GM18520 (cell line): Measurements from ENCODE around the gene ERP27.

Source experiments
- ATAC-seq: cut with Tn5 transposase; IDR thresholded peaks from one replicate; pipeline ENCODE4 v1.9.1; 2021; ENCODE audit not compliant: unreplicated experiment

The ERP27 gene

DNA sequence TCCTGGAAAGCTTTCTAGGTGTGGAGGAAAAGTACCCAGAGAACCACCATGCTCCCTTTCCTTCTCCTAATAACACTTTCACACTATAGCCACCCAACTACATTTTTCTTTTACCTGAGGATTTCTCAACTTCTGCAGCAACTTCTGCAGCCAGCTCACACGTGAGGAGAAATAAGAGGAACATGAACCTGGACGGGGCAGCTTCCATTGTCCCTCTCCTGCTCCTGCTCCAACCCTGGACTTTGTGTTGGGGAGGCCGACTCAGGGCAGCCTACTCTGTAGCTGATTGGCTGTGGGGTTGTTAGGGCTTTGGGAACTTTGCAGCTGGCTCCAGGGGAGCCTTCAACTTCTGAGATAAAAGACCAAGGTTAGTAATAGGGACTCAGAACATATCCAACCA lies at the start of gene ERP27:
ERP27 (minus strand) TSS at position 237 of the 400 bp plus-strand sequence; CDS start at position 208, 29 bp downstream.
- ATAC-seq, result no peak

DNA sequence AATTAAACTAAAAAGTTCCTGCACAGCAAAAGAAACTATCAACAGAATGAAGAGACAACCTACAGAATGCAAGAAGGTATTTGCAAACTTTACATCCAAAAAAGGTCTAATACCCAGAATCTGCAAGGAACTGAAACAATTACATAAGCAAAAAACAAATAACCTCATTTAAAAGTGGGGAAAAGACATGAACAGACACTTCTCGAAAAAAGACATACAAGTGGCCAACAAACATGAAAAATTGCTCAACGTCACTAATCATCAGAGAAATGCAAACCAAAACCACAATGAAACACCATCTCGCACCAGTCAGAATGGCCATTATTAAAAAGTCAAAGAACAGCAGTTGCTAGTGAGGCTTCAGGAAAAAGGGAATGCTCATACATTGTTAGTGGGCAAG lies 49.7 kb upstream of the ERP27 start:
- ATAC-seq, result no peak

GRCh38 chr12:14986449-14986848 lies 48.1 kb upstream of the ERP27 start:
- ATAC-seq, result no peak

- no peak for ATAC-seq
These were observed 46.5 kb upstream of the ERP27 start for GRCh38 chr12:14984766-14985285.

GRCh38 chr12:14984036-14984435 lies 45.7 kb upstream of the ERP27 start:
- ATAC-seq, result no peak

GRCh38 chr12:14982991-14983390 lies 44.7 kb upstream of the ERP27 start:
- ATAC-seq, result no peak

GRCh38 chr12:14982562-14982961 lies 44.2 kb upstream of the ERP27 start:
- no peak for ATAC-seq

- ATAC-seq, result no peak
These were observed 42.7 kb upstream of the ERP27 start for GRCh38 chr12:14981049-14981448.

DNA sequence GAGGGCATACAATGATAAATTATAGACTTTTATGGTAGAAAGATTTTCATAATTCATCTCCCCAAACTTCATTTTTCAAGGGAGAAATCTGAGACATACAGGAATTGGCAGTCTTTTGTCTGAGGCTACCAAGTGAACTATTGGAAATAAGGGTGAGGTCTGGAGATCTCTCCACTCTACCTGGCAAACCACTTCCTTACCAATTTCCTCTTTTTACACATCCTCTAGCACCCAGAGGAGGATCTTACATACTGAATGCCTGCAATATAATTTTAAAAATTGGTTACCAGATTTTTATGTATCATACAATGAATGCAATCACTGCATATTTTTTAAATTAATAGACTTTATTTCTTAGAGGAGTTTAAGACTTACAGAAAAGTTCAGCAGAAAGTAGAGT lies 41.1 kb upstream of the ERP27 start:
- ATAC-seq, result no peak

GRCh38 chr12:14976658-14977057 lies 38.3 kb upstream of the ERP27 start:
- ATAC-seq, result no peak

DNA sequence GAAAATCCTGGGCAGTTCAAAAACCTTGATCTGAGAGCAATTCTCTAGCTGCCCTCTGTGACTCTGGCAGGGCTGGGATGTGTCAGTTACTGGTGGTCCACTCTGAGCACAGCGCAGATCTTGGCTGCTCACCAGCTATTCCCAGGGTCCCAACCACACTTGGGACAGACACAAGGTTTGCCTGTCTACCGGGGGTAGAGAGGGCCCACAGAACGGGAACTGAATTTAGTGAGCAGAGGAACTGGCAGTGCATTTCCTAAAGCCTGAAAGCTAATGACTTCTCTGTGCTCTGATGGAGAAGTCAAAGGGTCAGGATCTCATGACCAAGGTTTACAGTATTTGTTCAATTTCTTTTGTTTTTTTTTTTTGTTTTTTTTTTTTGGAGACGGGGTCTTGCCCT lies 37.1 kb upstream of the ERP27 start:
- no peak for ATAC-seq

DNA sequence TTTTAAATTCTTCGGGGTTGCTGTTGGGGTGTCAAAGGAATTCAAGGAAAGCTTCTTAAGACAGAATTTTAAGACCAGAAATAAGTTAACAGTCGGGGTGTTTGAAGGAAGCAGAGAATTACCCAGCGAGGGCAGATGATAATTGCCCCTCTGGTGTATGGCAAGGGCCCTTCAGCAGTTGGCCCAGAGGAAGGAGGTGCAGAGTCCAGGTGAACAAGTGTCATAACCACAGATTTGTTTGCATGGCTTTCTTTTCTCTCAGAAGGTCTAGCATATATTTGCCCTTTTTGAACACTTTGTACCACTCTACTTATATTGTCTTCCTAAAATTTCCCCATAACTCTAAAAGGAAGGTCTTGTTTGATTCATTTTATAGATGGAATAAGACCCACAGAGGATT lies 36.3 kb upstream of the ERP27 start:
- no peak for ATAC-seq

- ATAC-seq, result no peak
These were observed 34.5 kb upstream of the ERP27 start, which contains the start of gene PDE6H for GRCh38 chr12:14972816-14973215. PDE6H (plus strand) TSS chr12:14973042; CDS start chr12:14978013, 4,971 bp downstream.

DNA sequence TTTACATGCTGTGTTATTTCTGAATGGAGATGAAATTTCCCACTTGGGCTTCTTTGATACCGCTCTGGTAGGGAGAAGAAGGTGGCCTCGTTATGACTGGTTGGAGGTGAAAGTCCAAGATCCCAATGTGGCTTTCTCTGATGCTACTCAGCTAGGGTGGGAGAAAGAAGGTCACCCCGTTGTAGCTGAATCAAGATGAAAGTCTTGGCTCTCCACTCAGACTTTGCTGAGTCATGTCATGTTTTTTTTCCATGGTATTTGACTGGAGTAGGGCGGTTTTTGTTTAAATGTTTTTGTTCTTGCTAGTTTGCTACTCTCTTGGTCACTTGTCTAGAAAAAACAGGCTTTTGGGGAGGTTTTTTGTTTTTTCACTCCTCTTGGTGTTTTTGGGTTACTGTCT lies 32.1 kb upstream of the ERP27 start:
- ATAC-seq, result no peak

GRCh38 chr12:14968478-14968877 lies 30.1 kb upstream of the ERP27 start:
- no peak for ATAC-seq

DNA sequence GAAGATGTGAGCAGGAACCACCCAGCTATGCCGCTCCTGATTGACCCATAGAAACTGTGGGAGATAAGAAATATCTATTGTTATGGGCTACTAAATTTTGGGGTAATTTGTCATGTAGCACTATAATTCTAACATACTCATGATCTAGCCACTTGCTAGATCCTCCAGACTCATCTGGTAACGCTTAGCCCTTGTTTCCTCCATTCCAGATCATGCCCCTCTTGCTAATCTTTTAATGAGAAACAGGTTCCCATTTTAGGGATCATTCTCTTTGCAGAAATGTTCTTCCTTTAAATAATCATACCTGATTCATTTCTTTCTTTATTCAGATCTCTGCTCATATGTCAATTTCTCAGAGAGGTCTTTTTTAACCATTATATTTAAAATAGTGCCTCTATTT lies 26.9 kb upstream of the ERP27 start:
- no peak for ATAC-seq

DNA sequence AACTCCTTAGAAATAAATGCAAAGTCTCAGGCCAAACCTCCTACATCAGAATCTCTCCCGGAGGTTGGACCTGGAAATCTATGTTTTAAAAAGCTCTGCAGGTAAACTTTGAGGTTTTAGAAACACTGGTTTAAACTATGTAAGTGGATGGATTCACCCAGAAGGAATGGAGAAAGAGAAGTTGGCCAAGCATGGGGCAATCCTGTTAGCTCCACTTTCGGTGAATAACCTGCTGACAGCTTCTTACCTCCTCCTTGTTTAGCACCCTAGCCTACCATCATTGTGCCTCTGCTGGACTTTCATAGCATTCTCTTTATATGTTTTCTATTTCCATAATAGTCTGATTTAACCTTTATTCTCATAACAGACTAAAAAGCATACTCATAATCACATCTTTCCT lies 26.1 kb upstream of the ERP27 start:
- ATAC-seq, result no peak

GRCh38 chr12:14963520-14963919 lies 25.2 kb upstream of the ERP27 start:
- no peak for ATAC-seq

DNA sequence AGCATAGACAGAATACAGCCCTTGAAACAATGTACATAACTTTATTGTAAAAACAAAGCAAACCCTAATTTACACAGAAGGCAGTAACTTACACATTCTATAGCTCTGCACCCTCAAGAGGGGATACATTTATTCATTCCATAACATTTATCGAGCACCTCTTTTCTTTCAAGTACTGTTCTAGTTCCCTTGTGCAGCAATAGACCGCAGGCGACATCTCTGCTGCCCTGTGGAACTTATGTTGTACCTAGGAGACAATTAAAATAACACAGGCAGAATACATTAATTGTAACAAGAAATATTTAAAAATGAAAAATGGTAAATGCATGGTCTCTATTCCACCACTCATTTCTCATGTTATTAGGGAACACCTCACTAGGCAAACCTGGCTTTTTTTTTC lies 24.5 kb upstream of the ERP27 start:
- ATAC-seq, result no peak

DNA sequence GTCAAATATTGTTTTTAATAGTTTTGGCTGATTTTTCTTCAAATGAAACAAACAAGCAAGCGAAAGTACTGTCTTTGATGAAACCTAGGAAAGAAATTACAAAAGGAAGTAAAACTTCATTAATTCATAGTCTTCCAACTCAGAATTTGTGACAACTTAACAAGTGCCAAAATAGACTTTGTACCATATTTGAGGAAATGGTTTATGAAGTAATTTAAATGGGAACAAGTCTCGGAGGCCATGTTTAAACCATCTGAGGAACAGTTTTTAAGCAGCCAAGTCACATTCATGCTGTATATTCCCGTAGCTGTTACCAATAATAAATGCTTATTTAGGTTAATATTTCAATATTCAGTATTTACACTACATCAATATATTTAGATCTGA lies 23.8 kb upstream of the ERP27 start:
- ATAC-seq, result no peak

DNA sequence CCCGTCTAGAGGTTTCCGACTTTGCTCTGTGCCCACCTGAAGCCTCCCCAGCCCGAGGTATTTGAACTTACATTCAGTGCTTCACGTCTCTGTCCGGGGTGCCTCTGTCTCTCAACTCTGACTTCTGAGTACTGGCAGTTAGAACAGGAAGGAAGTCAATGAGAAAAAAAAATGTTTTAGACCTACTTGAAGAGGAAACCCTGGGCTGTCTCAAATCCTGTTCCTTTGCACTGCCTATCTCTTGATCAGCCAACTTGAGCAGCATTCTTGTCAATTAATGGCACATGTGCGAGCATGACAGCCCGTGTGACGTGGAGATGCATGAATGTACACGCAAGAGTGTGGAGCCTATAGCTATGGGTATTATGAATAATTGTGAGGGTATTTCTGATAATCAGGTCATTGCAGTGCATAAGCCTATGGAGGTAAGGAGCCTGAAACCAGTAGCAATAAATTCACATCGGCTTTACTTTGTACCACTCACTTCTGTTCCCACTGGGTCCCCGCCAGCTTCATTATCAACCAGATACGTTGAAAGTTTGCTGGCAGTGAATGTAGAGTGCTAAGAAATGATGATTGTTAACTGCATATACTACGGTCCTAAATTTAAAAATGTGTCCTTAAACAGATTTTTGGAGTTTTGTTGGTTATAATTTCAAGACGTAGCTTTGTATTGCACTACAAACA lies 23.3 kb upstream of the ERP27 start, which contains the start of gene ARHGDIB:
ARHGDIB (minus strand) TSS at position 136 of the 687 bp plus-strand sequence. CDS start 10,889 bp downstream, outside the sequence.
- ATAC-seq, result peak; percentile 42

DNA sequence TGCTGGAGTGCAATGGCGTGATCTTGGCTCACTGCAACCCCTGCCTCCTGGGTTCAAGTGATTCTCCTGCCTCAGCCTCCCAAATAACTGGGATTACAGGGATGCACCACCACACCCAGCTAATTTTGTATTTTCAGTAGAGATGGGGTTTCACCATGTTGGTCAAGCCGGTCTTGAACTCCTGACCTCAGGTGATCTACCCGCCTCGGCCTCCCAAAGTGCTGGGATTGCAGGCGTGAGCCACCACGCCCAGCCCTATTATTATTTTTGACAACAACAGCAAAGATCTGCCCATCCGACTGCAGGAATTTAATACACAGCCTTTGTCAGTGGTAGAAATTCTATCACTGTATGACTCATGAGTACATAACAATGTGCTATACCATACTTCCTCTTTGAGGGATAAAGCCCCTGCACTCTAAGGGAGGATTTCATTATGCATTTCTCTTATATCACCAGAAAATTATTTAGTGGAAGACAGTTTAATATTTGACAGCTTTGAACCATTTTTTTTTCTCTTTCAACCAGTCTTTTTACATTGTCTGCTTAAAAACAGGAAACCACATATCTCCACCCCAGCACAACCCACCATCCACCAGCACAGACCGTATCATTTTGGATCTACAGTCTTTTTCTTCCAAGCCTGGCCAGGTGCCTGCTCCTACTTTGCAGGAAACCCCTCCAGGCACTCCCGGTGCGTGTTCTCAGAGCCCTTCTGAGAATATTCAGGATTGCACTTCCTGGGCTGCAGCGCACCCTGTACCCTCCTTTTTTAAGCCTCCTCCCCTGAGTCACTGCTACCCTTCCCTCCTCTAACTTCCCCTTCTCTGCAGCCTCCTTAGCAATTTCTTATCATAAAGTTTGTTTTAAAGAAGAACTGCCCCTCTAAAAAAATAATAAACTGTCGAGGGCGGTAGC lies 22.5 kb upstream of the ERP27 start:
- peak; percentile 28 for ATAC-seq
